ENCODE results near the gene MAPKAP1. TPM values are rescaled to one million over a fixed set of nuclear protein-coding genes. Genes with fewer than 3 reads are reported as not detected.

MAPKAP1 gene
- total and polyA plus RNA-seq, 9 of the 15 experiments (the other 6 are each of a cell fraction or from before 2014, with no cell fraction given) = 2.6 to 82.1 (median 61.1) TPM

DNA sequence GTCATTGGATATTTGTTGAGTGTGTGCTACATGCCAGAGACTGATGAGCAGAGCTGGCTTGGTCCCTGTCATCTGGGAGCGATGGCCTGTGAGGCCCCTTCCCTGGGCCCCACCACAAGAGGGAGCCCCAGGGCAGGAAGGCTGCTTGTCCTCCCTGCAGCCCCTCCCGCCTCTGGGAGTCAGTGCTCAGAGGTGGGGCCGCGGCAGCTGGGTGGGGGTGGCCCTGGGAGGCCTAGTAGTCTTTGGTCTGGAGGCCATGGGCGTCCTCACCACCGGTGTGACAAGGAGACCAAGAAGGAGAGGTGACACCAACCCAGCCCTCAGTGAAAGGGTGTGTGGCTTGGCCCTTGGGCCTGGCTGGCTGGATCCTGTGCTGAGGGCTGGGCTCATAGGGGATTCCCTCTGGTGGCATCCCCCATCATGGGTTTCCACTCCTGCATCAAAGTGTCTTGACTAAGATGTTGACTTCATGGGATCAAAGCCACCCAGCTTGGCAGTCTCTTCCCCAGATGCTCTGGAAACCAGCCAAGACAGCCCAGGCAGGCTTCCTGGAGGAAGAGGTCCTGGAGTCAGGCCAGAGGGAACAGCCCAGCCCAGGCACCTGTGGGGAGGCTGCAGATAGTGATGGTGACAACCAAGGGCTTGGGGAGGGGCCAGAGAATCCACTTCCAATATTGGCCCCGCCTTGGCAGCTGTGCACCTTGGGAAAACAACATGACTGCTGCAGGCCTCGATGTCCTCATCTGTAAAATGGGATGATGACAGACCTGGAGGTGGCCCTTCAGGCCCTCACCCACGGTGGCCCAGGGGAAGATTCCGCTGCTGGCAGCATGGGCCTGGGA, 278.7 kb downstream of the MAPKAP1 start (continued):
- TF ChIP-seq, protein P1, sequence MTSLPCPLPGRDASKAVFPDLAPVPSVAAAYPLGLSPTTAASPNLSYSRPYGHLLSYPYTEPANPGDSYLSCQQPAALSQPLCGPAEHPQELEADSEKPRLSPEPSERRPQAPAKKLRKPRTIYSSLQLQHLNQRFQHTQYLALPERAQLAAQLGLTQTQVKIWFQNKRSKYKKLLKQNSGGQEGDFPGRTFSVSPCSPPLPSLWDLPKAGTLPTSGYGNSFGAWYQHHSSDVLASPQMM (CRISPR knock-in tag; IDR thresholded peaks at IDR 0.05) = no peak
- TF ChIP-seq RUNX1 (IDR thresholded peaks at IDR 0.05; ENCODE audit: low read depth) = 0 out of 2 replicates have a peak, but pooled peaks have one; percentile 17
- 0 out of 2 replicates have a peak, but pooled peaks have one; percentile 6 for TF ChIP-seq BHLHE40 (IDR thresholded peaks at IDR 0.05; ENCODE audit: low read length)
- TF ChIP-seq BRD9 (IDR thresholded peaks at IDR 0.05; ENCODE audit: low read depth, partially characterized antibody) = no peak
- no peak for TF ChIP-seq MED1 (CRISPR knock-in tag; IDR thresholded peaks at IDR 0.05; ENCODE audit: borderline replicate concordance)
- no peak for TF ChIP-seq GATAD2B (IDR thresholded peaks at IDR 0.05; ENCODE audit: borderline replicate concordance)
- TF ChIP-seq SMAD4 (CRISPR knock-in tag; conservative IDR thresholded peaks at IDR 0.05) = no peak
- TF ChIP-seq RAD21 (CRISPR knock-in tag; conservative IDR thresholded peaks at IDR 0.05 in 1 of 2, IDR thresholded peaks at IDR 0.05 in 1 of 2) = peak; percentile 81 to 95
- 0 out of 2 replicates have a peak, but pooled peaks have one; percentile 17 for TF ChIP-seq CC2D1A (IDR thresholded peaks at IDR 0.05)
- TF ChIP-seq ZNF436 (CRISPR knock-in tag; IDR thresholded peaks at IDR 0.05) = peak; percentile 93
- no peak for TF ChIP-seq MTF1 (CRISPR knock-in tag; IDR thresholded peaks at IDR 0.05; ENCODE audit: borderline replicate concordance)
- TF ChIP-seq, protein P2, sequence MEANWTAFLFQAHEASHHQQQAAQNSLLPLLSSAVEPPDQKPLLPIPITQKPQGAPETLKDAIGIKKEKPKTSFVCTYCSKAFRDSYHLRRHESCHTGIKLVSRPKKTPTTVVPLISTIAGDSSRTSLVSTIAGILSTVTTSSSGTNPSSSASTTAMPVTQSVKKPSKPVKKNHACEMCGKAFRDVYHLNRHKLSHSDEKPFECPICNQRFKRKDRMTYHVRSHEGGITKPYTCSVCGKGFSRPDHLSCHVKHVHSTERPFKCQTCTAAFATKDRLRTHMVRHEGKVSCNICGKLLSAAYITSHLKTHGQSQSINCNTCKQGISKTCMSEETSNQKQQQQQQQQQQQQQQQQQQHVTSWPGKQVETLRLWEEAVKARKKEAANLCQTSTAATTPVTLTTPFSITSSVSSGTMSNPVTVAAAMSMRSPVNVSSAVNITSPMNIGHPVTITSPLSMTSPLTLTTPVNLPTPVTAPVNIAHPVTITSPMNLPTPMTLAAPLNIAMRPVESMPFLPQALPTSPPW (CRISPR knock-in tag; IDR thresholded peaks at IDR 0.05) = peak; percentile 84
- peak; percentile 92 for TF ChIP-seq RBM25 (IDR thresholded peaks at IDR 0.05; ENCODE audit: low read depth, low read length, severe bottlenecking)
- TF ChIP-seq TCF7 (IDR thresholded peaks at IDR 0.05; ENCODE audit: borderline replicate concordance) = no peak
- TF ChIP-seq FOXJ2 (tag; IDR thresholded peaks at IDR 0.05) = no peak
- TF ChIP-seq, protein P3, sequence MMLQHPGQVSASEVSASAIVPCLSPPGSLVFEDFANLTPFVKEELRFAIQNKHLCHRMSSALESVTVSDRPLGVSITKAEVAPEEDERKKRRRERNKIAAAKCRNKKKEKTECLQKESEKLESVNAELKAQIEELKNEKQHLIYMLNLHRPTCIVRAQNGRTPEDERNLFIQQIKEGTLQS (IDR thresholded peaks at IDR 0.05) = no peak
- TF ChIP-seq, protein P3 (CRISPR knock-in tag; conservative IDR thresholded peaks at IDR 0.05) = no peak
- peak; percentile 97 for TF ChIP-seq BCOR (IDR thresholded peaks at IDR 0.05)
- peak; percentile 98 for TF ChIP-seq ZFP36 (IDR thresholded peaks at IDR 0.05; ENCODE audit: low read depth, low read length, partially characterized antibody)
- TF ChIP-seq, protein P4, sequence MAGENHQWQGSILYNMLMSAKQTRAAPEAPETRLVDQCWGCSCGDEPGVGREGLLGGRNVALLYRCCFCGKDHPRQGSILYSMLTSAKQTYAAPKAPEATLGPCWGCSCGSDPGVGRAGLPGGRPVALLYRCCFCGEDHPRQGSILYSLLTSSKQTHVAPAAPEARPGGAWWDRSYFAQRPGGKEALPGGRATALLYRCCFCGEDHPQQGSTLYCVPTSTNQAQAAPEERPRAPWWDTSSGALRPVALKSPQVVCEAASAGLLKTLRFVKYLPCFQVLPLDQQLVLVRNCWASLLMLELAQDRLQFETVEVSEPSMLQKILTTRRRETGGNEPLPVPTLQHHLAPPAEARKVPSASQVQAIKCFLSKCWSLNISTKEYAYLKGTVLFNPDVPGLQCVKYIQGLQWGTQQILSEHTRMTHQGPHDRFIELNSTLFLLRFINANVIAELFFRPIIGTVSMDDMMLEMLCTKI (IDR thresholded peaks at IDR 0.05; ENCODE audit: partially characterized antibody) = no peak
- TF ChIP-seq, protein P5, sequence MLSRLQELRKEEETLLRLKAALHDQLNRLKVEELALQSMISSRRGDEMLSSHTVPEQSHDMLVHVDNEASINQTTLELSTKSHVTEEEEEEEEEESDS (CRISPR knock-in tag; IDR thresholded peaks at IDR 0.05) = no peak
- TF ChIP-seq TFAP4 (CRISPR knock-in tag; IDR thresholded peaks at IDR 0.05; ENCODE audit: borderline replicate concordance) = peak; percentile 73

Data from K562 (cell line).